AG10803 (cell line): ENCODE results near the gene PLCH1.
"Not testable (repeated sequence)": the region's sequence is repeated elsewhere in the genome, so short reads cannot be mapped to it uniquely, and the experiment has no call there.

ENCODE experiments used
- DNase-seq: peaks from one replicate; pipeline ENCODE4 v3.0.0; 2010; ENCODE audit warnings: low read depth
- H3K4me3 ChIP-seq: 2 replicates; pipeline ENCODE4 v1.5.1; 2011; ENCODE audit warnings: mild to moderate bottlenecking, low read length, control low read depth
- TF ChIP-seq, protein P1 (sequence below): conservative IDR thresholded peaks from 2 replicates; pipeline ENCODE4 v1.5.1; 2011; ENCODE audit warnings: mild to moderate bottlenecking, low read length, control low read depth, inconsistent platforms

Gene PLCH1

DNA sequence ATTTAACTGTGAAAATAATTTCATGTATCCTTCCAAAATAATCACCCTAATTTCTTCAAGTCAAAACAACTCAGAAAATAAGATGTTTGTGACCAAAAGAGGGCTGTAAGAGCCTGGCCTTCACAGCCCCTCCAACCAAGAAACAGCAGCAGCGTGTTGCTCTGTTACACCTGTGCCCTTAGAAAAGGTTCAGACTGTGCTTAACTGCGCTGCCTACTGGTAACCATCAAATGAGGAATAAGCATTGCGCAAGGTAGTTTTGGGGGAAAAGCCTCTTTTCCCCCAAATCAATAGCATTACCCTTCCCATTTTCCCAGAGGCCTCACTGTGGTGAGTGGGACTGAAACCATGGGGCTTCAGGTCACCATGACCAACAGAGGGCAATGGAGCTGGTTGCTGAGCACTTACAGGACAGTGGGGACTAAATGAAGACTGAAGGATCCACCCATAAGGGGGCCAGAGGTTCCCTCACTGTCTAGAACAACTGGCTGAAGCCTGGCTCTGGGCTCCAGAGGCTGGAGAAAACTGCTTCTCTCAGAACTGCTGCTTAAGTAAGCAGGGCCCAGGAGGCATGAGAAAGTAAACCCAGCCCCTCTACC, 110.7 kb downstream of the PLCH1 start:
- H3K4me3 ChIP-seq = no peak overlapping the region
- DNase-seq = no peak
- TF ChIP-seq, protein P1, sequence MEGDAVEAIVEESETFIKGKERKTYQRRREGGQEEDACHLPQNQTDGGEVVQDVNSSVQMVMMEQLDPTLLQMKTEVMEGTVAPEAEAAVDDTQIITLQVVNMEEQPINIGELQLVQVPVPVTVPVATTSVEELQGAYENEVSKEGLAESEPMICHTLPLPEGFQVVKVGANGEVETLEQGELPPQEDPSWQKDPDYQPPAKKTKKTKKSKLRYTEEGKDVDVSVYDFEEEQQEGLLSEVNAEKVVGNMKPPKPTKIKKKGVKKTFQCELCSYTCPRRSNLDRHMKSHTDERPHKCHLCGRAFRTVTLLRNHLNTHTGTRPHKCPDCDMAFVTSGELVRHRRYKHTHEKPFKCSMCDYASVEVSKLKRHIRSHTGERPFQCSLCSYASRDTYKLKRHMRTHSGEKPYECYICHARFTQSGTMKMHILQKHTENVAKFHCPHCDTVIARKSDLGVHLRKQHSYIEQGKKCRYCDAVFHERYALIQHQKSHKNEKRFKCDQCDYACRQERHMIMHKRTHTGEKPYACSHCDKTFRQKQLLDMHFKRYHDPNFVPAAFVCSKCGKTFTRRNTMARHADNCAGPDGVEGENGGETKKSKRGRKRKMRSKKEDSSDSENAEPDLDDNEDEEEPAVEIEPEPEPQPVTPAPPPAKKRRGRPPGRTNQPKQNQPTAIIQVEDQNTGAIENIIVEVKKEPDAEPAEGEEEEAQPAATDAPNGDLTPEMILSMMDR = no peak

- H3K4me3 ChIP-seq = no peak overlapping the region
- no peak for DNase-seq
- TF ChIP-seq, protein P1 = no peak
These were observed 113.4 kb downstream of the PLCH1 start for GRCh38 chr3:155631323-155632019.

DNA sequence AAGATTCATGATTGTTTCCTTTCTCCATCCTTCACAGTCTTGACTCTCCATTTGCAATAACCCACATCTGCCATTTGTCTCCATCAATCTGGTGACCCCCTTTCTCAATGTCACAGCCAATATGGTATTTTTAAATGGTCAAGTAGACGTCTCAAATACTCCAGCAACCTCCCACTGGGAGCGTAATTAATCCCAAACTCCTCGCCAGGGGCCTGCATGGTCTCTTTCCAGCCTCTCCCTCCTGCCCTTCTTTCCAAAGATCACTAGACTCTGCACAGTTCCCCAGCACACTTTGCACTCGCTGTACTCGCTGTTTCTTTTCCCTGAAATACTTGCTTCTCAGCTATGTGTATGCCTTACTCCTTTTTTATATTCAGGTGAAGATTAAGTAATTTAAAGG, 115.3 kb downstream of the PLCH1 start:
- no peak for DNase-seq
- TF ChIP-seq, protein P1 = no peak
- no peak overlapping the region for H3K4me3 ChIP-seq

DNA sequence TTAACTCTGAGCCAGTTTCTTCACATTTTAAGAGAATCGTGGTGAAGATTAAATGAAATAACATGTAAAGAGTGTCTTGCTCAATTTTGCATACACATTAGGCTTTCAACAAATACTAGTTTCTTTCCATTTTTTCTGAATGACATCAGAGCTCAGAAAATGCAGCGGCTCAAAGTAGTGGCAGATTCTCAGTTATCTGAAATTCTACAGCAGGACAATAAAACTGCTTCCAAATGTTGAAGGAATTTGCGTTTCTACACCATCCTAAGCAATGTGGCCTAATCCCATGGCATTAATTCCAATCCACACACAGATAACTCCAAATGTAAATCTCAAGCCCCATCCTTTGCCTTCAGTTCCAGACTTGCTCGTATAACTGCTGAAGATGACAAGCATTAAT, 115.8 kb downstream of the PLCH1 start:
- TF ChIP-seq, protein P1 = no peak
- peak; percentile 47 for DNase-seq

GRCh38 chr3:155622647-155623046, 122.2 kb downstream of the PLCH1 start:
- not testable (repeated sequence) for DNase-seq, H3K4me3 ChIP-seq

More for the DNA sequence above, 115.8 kb downstream of the PLCH1 start:
- H3K4me3 ChIP-seq = no peak overlapping the region

DNA sequence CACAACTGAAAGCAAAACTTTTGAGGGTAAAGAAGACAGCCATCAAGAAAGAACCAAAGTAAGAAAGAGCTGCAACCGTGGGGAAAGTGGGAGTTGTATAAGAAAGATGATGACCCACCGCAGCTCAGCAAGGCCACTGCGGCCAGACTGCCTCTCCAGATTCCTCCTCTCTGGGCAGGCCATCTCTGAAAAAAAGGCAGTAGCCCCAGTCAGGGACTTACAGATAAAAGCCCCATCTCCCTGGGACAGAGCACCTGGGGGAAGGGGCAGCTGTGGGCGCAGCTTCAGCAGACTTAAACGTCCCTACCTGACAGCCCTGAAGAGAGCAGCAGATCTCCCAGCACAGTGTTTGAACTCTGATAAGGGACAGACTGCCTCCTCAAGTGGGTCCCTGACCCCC, 124.3 kb downstream of the PLCH1 start:
- H3K4me3 ChIP-seq, DNase-seq: not testable (repeated sequence)

DNA sequence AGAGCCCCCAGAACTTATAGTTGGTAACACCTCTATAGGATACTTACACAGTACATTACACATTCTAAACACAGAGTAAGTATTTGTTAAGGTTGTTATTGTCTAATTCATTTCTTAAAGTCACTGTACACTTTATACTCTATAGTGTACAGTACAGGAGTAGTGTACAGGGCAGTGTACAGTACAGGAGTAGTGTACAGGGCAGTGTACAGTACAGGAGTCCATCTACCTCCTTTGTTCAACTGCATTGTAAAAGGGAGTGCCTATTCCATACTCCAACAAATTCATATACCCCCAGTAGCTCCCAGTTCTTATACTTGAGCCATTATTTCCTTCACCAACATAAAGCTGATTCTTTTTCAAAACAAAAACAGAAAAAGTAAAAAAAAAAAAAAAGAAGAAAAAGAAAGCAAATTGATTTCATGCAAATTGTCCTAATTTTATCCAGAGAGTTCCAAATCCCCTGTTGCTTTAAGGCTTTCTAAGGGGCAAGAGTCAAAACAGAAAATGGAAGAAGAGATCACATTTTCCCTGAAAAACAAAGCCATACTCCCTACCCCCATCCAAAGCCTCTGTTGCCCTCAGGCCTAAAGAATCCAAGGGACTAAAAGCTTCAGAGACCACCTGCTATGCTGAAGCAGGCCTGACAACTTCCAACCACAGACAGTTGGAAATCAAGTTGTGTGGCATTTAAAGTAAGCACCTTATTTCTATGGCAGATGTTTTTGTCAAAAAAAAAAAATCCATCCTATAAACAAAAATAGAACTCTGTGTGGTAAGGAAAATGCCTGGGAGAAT, 125.6 kb downstream of the PLCH1 start:
- TF ChIP-seq, protein P1 = no peak
- DNase-seq = no peak
- H3K4me3 ChIP-seq = no peak overlapping the region

DNA sequence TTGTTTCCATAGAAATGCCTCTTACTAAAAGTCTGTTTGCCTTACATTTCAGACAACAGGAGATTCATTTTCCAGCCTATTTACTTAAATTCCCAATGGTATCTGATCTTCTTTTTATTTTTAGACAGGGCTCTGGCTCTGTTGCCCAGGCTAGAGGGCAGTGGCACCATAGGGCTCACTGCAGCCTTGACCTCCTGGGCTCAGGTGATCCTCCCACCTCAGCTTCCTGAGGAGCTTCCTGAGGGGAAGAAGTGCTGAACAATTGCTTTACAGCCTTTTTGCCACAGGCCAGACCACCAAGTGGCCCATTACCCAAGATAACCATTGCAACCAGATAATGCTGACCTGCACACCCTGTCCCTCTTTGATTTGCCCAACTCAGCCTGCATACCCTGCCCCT, 126.3 kb downstream of the PLCH1 start:
- TF ChIP-seq, protein P1 = no peak
- no peak for DNase-seq
- no peak overlapping the region for H3K4me3 ChIP-seq
